HFFc6 (cell line): ENCODE measurements around the gene STK32C. TPM values are rescaled to one million over a fixed set of nuclear protein-coding genes. Genes with fewer than 3 reads are reported as not detected.

Experiments used
- DNase-seq: peaks from one replicate; pipeline ENCODE4 v3.0.0-alpha.2; 2018
- H3K27ac Mint-ChIP-seq: 2 replicates; pipeline ENCODE4 v1.8.0; 2020; ENCODE audit warnings: mild to moderate bottlenecking, mixed read lengths
- H3K27me3 Mint-ChIP-seq: 2 replicates; pipeline ENCODE4 v1.8.0; 2021; ENCODE audit warnings: mild to moderate bottlenecking, moderate library complexity, mixed read lengths; ENCODE audit not compliant: insufficient read depth
- H3K36me3 Mint-ChIP-seq: 2 replicates; pipeline ENCODE4 v1.8.0; 2021; ENCODE audit warnings: low read depth, mixed read lengths
- H3K4me1 Mint-ChIP-seq: 2 replicates; pipeline ENCODE4 v1.8.0; 2020; ENCODE audit warnings: low read depth, mixed read lengths
- H3K4me3 Mint-ChIP-seq: 2 replicates; pipeline ENCODE4 v1.8.0; 2020; ENCODE audit warnings: mild to moderate bottlenecking, moderate library complexity, mixed read lengths
- H3K9me3 Mint-ChIP-seq: 2 replicates; pipeline ENCODE4 v1.8.0; 2020; ENCODE audit warnings: mild to moderate bottlenecking, mixed read lengths
- total RNA-seq, 6 experiments: library from RNA; stranded (reverse); fragmentation: NEBNext Ultra II Directional; extraction: Animal tissue kit (Norgen Biotek cat#: 25700); gene quantifications; 2 replicates in 1 of 6; 3 replicates in 5 of 6; pipeline ENCODE4 v1.2.3, GENCODE V29; 2021
- TF ChIP-seq, protein P1 (sequence below): fragments of 200-600 bp; sonication (generic); IDR thresholded peaks from 2 replicates; pipeline ENCODE4 v1.5.0; 2021; ENCODE audit warnings: antibody characterized with exemption, mild to moderate bottlenecking

Gene STK32C
- total RNA-seq, 6 experiments from 2014 or later: 5.5 to 8.3 (median 7.2) TPM

DNA sequence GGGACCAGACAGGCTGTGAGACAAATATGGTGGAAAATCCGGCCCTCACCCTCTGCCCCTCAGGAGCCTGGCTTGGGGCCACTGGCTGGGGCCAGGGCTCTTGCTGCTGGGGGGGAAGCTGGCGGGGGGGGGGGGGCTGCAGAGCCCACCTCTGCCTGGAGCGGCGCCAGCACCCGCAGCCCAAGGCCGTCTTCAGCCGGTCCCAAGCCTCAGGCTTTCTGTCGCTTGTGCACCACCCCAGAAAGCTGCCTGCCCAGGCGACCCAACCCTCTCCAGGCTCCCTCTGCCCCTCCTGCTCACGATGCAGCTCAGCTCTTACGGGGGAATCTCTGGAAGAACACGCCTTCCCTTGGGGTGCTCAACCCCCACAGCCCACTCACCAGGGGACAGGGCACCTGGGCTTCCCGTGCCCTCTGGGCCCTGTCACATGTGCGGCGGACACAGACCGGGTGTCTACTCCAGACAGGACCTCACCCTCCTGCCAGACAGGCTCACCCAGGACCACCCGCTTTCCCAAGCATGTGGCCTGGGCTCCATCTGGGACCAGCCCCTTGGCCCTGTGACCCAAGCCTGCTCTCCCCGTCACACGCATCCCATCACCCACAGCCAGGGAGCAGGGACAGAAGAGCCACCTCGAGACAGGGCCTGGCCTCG is 77.1 kb downstream of the STK32C start:
- Mint-ChIP-seq H3K9me3 (no peaks in the 10 kb centered on the region), H3K4me1 (no peaks in the 10 kb centered on the region), H3K4me3 (no peak overlapping the region), H3K36me3 (no peaks in the 10 kb centered on the region), H3K27me3 (peaks cover 7% of the 10 kb centered on the region), H3K27ac (no peak overlapping the region)
- no peak for DNase-seq
- TF ChIP-seq, protein P1, sequence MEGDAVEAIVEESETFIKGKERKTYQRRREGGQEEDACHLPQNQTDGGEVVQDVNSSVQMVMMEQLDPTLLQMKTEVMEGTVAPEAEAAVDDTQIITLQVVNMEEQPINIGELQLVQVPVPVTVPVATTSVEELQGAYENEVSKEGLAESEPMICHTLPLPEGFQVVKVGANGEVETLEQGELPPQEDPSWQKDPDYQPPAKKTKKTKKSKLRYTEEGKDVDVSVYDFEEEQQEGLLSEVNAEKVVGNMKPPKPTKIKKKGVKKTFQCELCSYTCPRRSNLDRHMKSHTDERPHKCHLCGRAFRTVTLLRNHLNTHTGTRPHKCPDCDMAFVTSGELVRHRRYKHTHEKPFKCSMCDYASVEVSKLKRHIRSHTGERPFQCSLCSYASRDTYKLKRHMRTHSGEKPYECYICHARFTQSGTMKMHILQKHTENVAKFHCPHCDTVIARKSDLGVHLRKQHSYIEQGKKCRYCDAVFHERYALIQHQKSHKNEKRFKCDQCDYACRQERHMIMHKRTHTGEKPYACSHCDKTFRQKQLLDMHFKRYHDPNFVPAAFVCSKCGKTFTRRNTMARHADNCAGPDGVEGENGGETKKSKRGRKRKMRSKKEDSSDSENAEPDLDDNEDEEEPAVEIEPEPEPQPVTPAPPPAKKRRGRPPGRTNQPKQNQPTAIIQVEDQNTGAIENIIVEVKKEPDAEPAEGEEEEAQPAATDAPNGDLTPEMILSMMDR: no peak

DNA sequence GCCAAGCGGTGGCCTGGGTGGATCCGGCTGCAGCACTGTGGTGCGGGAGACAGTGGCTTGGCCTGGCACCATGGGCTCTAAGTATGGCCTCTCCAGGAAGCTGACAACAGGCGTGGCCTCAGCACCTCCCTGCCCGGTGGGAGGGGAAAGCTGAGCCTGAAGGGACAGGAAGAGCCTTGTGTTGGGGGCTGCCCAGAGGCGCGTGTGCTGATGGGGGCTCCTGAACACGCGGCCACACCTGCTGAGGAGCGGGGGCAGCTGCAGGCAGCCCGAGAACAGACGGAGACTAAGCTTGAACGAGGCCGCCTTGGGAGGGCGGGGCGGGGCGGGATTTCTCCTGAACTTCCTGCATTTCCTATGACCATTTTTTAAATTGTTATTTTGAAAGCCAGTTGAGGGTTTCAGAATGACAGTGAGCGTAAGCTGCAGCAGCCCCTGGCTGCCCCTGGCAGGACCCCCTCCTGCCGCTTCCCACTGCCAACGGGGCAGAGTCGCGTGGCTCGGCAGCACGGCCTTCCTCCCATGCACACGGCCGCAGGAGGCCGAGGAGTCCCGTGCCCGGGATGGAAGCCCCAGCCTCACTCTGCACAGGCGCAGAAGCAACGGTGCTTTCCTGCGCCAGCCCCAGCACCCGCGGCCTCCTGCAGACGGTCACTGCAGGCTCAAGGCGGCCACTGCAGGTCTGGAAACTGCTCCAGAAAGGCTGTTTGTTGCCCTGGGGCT is 77.8 kb downstream of the STK32C start:
- Mint-ChIP-seq H3K4me3 (no peak overlapping the region), H3K27ac (no peak overlapping the region), H3K27me3 (peaks cover 7% of the 10 kb centered on the region), H3K9me3 (no peaks in the 10 kb centered on the region), H3K4me1 (no peaks in the 10 kb centered on the region), H3K36me3 (no peaks in the 10 kb centered on the region)
- TF ChIP-seq, protein P1: no peak
- no peak for DNase-seq

DNA sequence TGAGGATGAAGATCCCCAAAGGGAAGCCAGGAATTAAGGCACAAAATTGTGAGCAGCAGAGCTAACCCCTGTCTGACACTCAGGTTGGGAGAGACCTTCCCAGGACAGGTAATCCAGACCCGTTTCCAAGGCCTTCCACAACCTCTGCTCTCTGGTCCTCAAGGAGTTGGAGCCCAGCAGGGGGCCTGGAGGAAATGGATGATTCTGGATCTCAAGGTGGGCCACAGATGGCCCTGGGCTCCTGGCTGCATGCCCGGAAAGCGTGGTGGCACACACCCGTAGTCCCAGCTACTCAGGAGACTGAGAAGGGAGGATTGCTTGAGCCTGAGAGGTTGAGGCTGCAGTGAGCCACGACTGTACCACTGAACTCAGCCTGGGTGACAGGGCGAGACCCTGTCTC is 78.7 kb downstream of the STK32C start:
- Mint-ChIP-seq H3K36me3 (no peaks in the 10 kb centered on the region), H3K4me1 (no peaks in the 10 kb centered on the region), H3K9me3 (no peaks in the 10 kb centered on the region), H3K4me3 (no peak overlapping the region), H3K27ac (no peak overlapping the region), H3K27me3 (peaks cover 7% of the 10 kb centered on the region)
- TF ChIP-seq, protein P1: no peak
- no peak for DNase-seq

DNA sequence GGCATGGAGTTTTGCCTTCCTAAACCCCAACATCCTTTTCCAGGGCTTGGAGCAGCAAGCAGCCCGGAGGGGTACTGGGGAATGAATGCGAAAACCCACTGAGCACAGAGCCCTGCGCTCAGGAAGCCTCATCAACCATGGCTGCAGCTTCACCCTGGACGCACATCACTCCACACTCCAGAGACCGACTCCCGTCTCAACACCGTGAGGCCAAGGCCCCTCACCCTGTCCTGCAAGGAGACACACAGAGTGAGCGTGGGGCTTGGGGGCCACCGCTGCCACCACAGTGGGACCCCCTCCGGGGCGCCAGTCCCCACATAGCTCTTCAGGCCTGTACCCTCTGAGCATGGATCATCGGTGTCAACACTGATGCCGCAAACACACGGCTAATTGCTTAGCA is 79.1 kb downstream of the STK32C start:
- Mint-ChIP-seq H3K36me3 (no peaks in the 10 kb centered on the region), H3K27ac (no peak overlapping the region), H3K27me3 (peaks cover 7% of the 10 kb centered on the region), H3K4me1 (no peaks in the 10 kb centered on the region), H3K9me3 (no peaks in the 10 kb centered on the region), H3K4me3 (no peak overlapping the region)
- no peak for DNase-seq
- TF ChIP-seq, protein P1: no peak

DNA sequence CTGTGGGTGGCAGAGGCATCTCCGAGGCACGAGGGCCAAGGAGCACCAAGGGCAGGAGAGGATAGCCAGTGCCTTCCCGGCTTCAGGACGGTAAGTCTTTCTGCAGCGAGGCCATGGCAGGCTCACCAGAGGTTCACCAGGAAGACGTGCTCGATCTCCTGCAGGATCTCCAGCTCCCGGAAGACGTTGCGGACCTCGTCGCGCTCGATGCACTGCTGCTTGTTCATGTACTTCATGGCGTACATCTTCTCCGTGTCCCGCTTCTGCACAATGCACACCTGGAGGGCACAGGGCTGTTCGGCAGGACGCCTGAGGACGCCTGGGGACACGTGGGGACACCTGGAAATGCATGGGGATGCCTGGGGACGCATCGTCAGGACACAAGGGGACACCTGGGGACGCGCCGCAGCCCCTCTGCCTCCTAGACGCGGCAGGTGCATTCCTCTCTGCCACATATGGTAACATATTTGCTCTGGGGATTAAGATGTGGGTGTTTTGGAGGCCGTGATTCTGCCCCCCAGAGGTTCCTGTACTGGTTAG is 79.8 kb downstream of the STK32C start:
- Mint-ChIP-seq H3K27me3 (peaks cover 7% of the 10 kb centered on the region), H3K9me3 (no peaks in the 10 kb centered on the region), H3K27ac (no peak overlapping the region), H3K36me3 (no peaks in the 10 kb centered on the region), H3K4me1 (no peaks in the 10 kb centered on the region), H3K4me3 (no peak overlapping the region)
- TF ChIP-seq, protein P1: no peak
- no peak for DNase-seq
